Keratinocyte (primary cell): ENCODE data around the gene DIPK2A. TPM values are rescaled to one million over a fixed set of nuclear protein-coding genes. Genes with fewer than 3 reads are reported as not detected.

Source experiments
- DNase-seq: peaks from one replicate; pipeline ENCODE4 v3.0.0-alpha.2; 2011; ENCODE audit warnings: low read depth, missing footprints, low spot score
- FAIRE-seq: peaks from 2 replicates; lab custom pipeline; 2011; peaks lifted over from hg19 to GRCh38; lab: Jason Lieb, UNC
- H2AFZ ChIP-seq: 2 replicates; pipeline ENCODE4 v1.6.0; 2012; ENCODE audit warnings: low read length, control low read depth, inconsistent platforms; ENCODE audit not compliant: control insufficient read depth
- H3K27ac ChIP-seq: 2 replicates; pipeline ENCODE4 v1.5.1; 2011; ENCODE audit warnings: low read length; ENCODE audit not compliant: control insufficient read depth, insufficient read depth
- H3K27me3 ChIP-seq: 3 replicates; pipeline ENCODE4 v1.6.0; 2011; ENCODE audit warnings: low read length; ENCODE audit not compliant: control insufficient read depth, insufficient read depth; ENCODE audit errors: extremely low read depth
- H3K36me3 ChIP-seq, 2 experiments: 2 replicates in 1 of 2; 3 replicates in 1 of 2; pipeline ENCODE4 v1.5.1; 2011; ENCODE audit warnings: low read length in 2 of 2, mild to moderate bottlenecking in 1 of 2; ENCODE audit not compliant: control insufficient read depth in 2 of 2, insufficient read depth in 2 of 2; ENCODE audit errors: extremely low read depth in 1 of 2
- H3K4me1 ChIP-seq: 3 replicates; pipeline ENCODE4 v1.5.1; 2011; ENCODE audit warnings: low read length; ENCODE audit not compliant: control insufficient read depth, insufficient read depth; ENCODE audit errors: extremely low read depth
- H3K4me2 ChIP-seq: 3 replicates; pipeline ENCODE4 v1.6.0; 2011; ENCODE audit warnings: low read depth, low read length; ENCODE audit not compliant: control insufficient read depth, insufficient read depth; ENCODE audit errors: extremely low read depth
- H3K4me3 ChIP-seq, 3 experiments: fragments of 200-600 bp in 1 of 3; sonication (generic) in 1 of 3; 2 replicates in 2 of 3; 3 replicates in 1 of 3; pipeline ENCODE4 v1.5.1; 2011 to 2016; ENCODE audit warnings: low read length in 3 of 3, mild to moderate bottlenecking in 3 of 3, control low read depth in 2 of 3, inconsistent platforms in 1 of 3, low read depth in 1 of 3, mixed read lengths in 1 of 3, mixed run types in 1 of 3, moderate library complexity in 1 of 3; ENCODE audit not compliant: control insufficient read depth in 2 of 3, insufficient read depth in 2 of 3; ENCODE audit errors: extremely low read depth in 1 of 3
- H3K79me2 ChIP-seq: 2 replicates; pipeline ENCODE4 v1.6.0; 2012; ENCODE audit warnings: low read length; ENCODE audit not compliant: control insufficient read depth, insufficient read depth
- H3K9ac ChIP-seq: 3 replicates; pipeline ENCODE4 v1.6.0; 2011; ENCODE audit warnings: low read length; ENCODE audit not compliant: control insufficient read depth, insufficient read depth; ENCODE audit errors: extremely low read depth
- H3K9me1 ChIP-seq: 3 replicates; pipeline ENCODE4 v1.6.0; 2011; ENCODE audit warnings: low read length; ENCODE audit not compliant: control insufficient read depth, insufficient read depth; ENCODE audit errors: extremely low read depth
- H3K9me3 ChIP-seq: 2 replicates; pipeline ENCODE4 v1.5.1; 2012; ENCODE audit warnings: low read depth, low read length; ENCODE audit not compliant: control insufficient read depth
- H4K20me1 ChIP-seq: 3 replicates; pipeline ENCODE4 v1.6.0; 2011; ENCODE audit warnings: low read length; ENCODE audit not compliant: control insufficient read depth, insufficient read depth; ENCODE audit errors: extremely low read depth
- EZH2 ChIP-seq: IDR thresholded peaks from one replicate; pipeline ENCODE4 v1.6.1; 2012; ENCODE audit warnings: inconsistent platforms, mild to moderate bottlenecking, low read length, moderate library complexity
- dilution Hi-C: fragments of 300-500 bp; cut with MboI; formaldehyde crosslinking; loops from one replicate; pipeline ENCODE4 v1.7.0; 2020; ENCODE audit warnings: low sequenced_read_pairs; ENCODE audit not compliant: extremely low pct_ligation_motif_present
- polyA plus RNA-seq, 5 experiments: library from polyadenylated mRNA; depleted of rRNA in 3 of 5; stranded (reverse) in 3 of 5; stranded (forward) in 1 of 5; unstranded in 1 of 5; fragments of >200 nt; gene quantifications; 1 replicate in 1 of 5; 2 replicates in 3 of 5; 3 replicates in 1 of 5; pipeline versions ENCODE4 v1.2.1 to v1.2.3, GENCODE V29; 2011 to 2012; ENCODE audit warnings: missing spikeins in 2 of 5, low read depth in 1 of 5, low replicate concordance in 1 of 5
- TF ChIP-seq, protein P1 (sequence below), 3 experiments: IDR thresholded peaks in 1 of 3; conservative IDR thresholded peaks in 1 of 3; optimal IDR thresholded peaks in 1 of 3; 2 replicates in 2 of 3; 3 replicates in 1 of 3; pipeline versions ENCODE3 to v1.5.1; 2011; ENCODE audit warnings: low read length in 3 of 3, mild to moderate bottlenecking in 3 of 3, moderate library complexity in 2 of 3, control low read depth in 1 of 3, inconsistent platforms in 1 of 3; ENCODE audit not compliant: insufficient read depth in 2 of 3; ENCODE audit errors: extremely low read depth in 1 of 3

DIPK2A gene
- polyA plus RNA-seq, 1 donor (not counting 4 experiments of a cell fraction or from before 2014, with no cell fraction given), result 7.8 TPM

DNA sequence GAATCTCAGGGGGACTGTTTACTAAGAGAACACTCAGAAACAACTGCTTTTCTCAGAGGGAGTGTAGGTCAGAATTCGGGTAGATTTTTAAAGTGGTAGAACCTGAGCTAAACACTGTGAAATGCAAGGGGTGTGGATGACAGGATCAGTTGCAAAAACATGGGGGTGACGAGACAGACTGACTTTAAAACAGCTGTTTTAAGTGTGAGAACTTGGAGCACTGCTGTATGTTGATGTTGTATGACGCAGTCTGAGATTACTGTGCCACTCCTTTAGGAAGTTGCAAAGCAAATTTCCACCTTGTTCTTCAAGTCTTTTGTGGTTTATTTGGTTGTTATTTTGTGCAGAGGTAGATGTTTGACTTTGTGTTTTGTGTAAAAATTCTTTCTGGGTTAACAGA lies 36.8 kb upstream of the DIPK2A start:
- H3K9me1 ChIP-seq, result no peaks in the 10 kb centered on the region
- H3K79me2 ChIP-seq, result no peaks in the 10 kb centered on the region
- H3K4me1 ChIP-seq, result no peaks in the 10 kb centered on the region
- dilution Hi-C loops, result no loop called here
- no peak overlapping the region for H2AFZ ChIP-seq
- DNase-seq, result no peak
- no peak overlapping the region for H3K9ac ChIP-seq
- H3K36me3 ChIP-seq, result no peaks in the 10 kb centered on the region
- H3K27me3 ChIP-seq, result no peaks in the 10 kb centered on the region
- H3K4me3 ChIP-seq, result no peak overlapping the region
- no peak for TF ChIP-seq EZH2
- TF ChIP-seq, protein P1, sequence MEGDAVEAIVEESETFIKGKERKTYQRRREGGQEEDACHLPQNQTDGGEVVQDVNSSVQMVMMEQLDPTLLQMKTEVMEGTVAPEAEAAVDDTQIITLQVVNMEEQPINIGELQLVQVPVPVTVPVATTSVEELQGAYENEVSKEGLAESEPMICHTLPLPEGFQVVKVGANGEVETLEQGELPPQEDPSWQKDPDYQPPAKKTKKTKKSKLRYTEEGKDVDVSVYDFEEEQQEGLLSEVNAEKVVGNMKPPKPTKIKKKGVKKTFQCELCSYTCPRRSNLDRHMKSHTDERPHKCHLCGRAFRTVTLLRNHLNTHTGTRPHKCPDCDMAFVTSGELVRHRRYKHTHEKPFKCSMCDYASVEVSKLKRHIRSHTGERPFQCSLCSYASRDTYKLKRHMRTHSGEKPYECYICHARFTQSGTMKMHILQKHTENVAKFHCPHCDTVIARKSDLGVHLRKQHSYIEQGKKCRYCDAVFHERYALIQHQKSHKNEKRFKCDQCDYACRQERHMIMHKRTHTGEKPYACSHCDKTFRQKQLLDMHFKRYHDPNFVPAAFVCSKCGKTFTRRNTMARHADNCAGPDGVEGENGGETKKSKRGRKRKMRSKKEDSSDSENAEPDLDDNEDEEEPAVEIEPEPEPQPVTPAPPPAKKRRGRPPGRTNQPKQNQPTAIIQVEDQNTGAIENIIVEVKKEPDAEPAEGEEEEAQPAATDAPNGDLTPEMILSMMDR (optimal IDR thresholded peaks at IDR 0.05 in 1 of 3, IDR thresholded peaks at IDR 0.05 in 1 of 3, conservative IDR thresholded peaks at IDR 0.05 in 1 of 3; ENCODE audit: extremely low read depth in 1 of 3, insufficient read depth in 2 of 3, low read length in 3 of 3), result no peak
- H4K20me1 ChIP-seq, result no peaks in the 10 kb centered on the region
- FAIRE-seq, result no peak
- no peaks in the 10 kb centered on the region for H3K9me3 ChIP-seq
- H3K27ac ChIP-seq, result no peak overlapping the region
- no peak overlapping the region for H3K4me2 ChIP-seq

DNA sequence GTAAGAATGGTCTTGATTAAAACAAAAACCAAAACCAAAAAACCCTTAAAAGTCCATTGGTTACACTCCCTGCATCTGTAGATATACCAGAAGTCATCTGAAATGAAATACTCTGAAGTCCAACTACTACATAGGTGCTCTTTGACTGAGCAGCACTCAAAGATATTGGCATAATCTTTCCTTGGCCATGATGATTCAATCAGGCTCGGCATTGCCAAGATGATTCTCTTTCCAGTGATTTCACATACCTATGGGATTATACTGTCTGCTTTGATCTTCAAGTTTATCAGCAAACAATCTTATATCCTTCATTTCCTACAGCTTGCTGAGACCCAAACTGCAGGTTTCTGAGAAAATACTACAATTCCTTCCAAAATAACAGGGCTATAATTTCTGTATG lies 35.9 kb upstream of the DIPK2A start:
- FAIRE-seq, result peak; percentile 79
- no peak for DNase-seq

More for the DNA sequence above, 35.9 kb upstream of the DIPK2A start:
- H3K9me3 ChIP-seq, result no peaks in the 10 kb centered on the region
- no peak overlapping the region for H3K4me2 ChIP-seq
- H3K36me3 ChIP-seq, result no peaks in the 10 kb centered on the region
- no peaks in the 10 kb centered on the region for H3K9me1 ChIP-seq
- no peak overlapping the region for H3K4me3 ChIP-seq
- no peaks in the 10 kb centered on the region for H3K27me3 ChIP-seq
- H4K20me1 ChIP-seq, result no peaks in the 10 kb centered on the region
- dilution Hi-C loops, result no loop called here
- no peak overlapping the region for H3K27ac ChIP-seq
- no peak for TF ChIP-seq EZH2
- TF ChIP-seq, protein P1 (optimal IDR thresholded peaks at IDR 0.05 in 1 of 3, IDR thresholded peaks at IDR 0.05 in 1 of 3, conservative IDR thresholded peaks at IDR 0.05 in 1 of 3; ENCODE audit: extremely low read depth in 1 of 3, insufficient read depth in 2 of 3, low read length in 3 of 3), result no peak
- H2AFZ ChIP-seq, result no peak overlapping the region
- no peaks in the 10 kb centered on the region for H3K79me2 ChIP-seq
- no peaks in the 10 kb centered on the region for H3K4me1 ChIP-seq
- H3K9ac ChIP-seq, result no peak overlapping the region
